Esophagus squamous epithelium (tissue), 5 donors: ENCODE measurements around the gene FHIT. TPM values are rescaled to one million over a fixed set of nuclear protein-coding genes. Genes with fewer than 3 reads are reported as not detected.

Source experiments
- DNase-seq: peaks from one replicate; lab custom pipeline; 2025; lab: John Stamatoyannopoulos, UW
- H3K27ac ChIP-seq, 4 donors: fragments of 200-600 bp; sonication (generic); one replicate each; pipeline ENCODE4 v1.5.1; 2016 to 2019; ENCODE audit warnings: mild to moderate bottlenecking in 1 of 4
- H3K27me3 ChIP-seq, 4 donors: fragments of 200-600 bp; sonication (generic); 1 replicate in 3 of 4; 2 replicates in 1 of 4; pipeline versions ENCODE4 v1.5.1 to v1.6.0; 2017 to 2021; ENCODE audit warnings: antibody characterized with exemption in 1 of 4
- H3K36me3 ChIP-seq, 3 donors: fragments of 200-600 bp; sonication (generic); one replicate each; pipeline ENCODE4 v1.5.1; 2016 to 2019
- H3K4me1 ChIP-seq, 3 donors: fragments of 200-600 bp; sonication (generic); one replicate each; pipeline ENCODE4 v1.5.1; 2017 to 2019
- H3K4me3 ChIP-seq, 4 donors: fragments of 200-600 bp; sonication (generic); 1 replicate in 3 of 4; 2 replicates in 1 of 4; pipeline ENCODE4 v1.5.1; 2016 to 2019; ENCODE audit warnings: mild to moderate bottlenecking in 2 of 4, moderate library complexity in 1 of 4
- H3K9me3 ChIP-seq, 3 donors: fragments of 200-600 bp; sonication (generic); one replicate each; pipeline ENCODE4 v1.5.1; 2016 to 2019
- POLR2A ChIP-seq, 4 donors: fragments of 450-650 bp; IDR thresholded peaks; one replicate each; pipeline ENCODE4 v1.6.1; 2017; ENCODE audit warnings: antibody characterized with exemption in 4 of 4, mild to moderate bottlenecking in 4 of 4, moderate library complexity in 3 of 4
- WGBS, 2 donors: methylation state at CpG; one replicate each; pipeline ENCODE4 v1.1.5; 2018; 5-methylcytosine and 5-hydroxymethylcytosine counted together
- intact Hi-C: fragments of 100-400 bp; cut with DNase I; formaldehyde crosslinking; loops from one replicate; pipeline ENCODE4 v1.15.0; 2022
- total RNA-seq, 4 donors: library from RNA; depleted of rRNA; stranded (reverse); fragments of >200 nt; gene quantifications; one replicate each; pipeline ENCODE4 v1.1.0, GENCODE V29; 2016
- TF ChIP-seq, protein P1 (sequence below), 6 experiments: fragments of 450-650 bp in 4 of 6; fragments of 200-600 bp in 2 of 6; sonication (generic) in 2 of 6; IDR thresholded peaks; one replicate each; pipeline ENCODE4 v1.5.1; 2016 to 2019; ENCODE audit warnings: antibody characterized with exemption in 6 of 6, mild to moderate bottlenecking in 4 of 6, moderate library complexity in 4 of 6
- donor health status: DM: yes; HTN: yes; CAD: no.

Gene FHIT
- total RNA-seq, 4 donors from 2014 or later, result 0.64 to 5.7 (median 3.1) TPM

DNA sequence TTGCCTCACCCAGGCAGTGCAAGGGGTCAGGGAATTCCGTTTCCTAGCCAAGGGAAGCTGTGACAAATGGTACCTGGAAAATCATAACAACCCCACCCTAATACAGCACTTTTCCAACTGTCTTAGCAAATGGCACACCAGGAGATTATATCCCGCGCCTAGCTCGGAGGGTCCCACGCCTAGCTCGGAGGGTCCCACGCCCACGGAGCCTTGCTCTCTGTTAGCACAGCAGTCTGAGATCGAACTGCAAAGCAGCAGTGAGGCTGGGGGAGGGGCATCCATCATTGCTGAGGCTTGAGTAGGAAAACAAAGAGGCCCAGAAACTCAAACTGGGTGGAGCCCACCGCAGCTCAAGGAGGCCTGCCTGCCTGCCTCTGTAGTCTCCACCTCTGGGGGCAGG, 208.1 kb downstream of the FHIT start:
- TF ChIP-seq POLR2A (IDR thresholded peaks at IDR 0.05), result no peak
- TF ChIP-seq, protein P1, sequence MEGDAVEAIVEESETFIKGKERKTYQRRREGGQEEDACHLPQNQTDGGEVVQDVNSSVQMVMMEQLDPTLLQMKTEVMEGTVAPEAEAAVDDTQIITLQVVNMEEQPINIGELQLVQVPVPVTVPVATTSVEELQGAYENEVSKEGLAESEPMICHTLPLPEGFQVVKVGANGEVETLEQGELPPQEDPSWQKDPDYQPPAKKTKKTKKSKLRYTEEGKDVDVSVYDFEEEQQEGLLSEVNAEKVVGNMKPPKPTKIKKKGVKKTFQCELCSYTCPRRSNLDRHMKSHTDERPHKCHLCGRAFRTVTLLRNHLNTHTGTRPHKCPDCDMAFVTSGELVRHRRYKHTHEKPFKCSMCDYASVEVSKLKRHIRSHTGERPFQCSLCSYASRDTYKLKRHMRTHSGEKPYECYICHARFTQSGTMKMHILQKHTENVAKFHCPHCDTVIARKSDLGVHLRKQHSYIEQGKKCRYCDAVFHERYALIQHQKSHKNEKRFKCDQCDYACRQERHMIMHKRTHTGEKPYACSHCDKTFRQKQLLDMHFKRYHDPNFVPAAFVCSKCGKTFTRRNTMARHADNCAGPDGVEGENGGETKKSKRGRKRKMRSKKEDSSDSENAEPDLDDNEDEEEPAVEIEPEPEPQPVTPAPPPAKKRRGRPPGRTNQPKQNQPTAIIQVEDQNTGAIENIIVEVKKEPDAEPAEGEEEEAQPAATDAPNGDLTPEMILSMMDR (IDR thresholded peaks at IDR 0.05), result no peak
- 92 to 94% methylated on average over 2 to 10 of the region's 10 CpGs for WGBS, 2 donors
- H3K27me3 ChIP-seq, result no peaks in the 10 kb centered on the region
- no peak overlapping the region for H3K27ac ChIP-seq
- intact Hi-C loops, result no loop called here
- peaks cover 0 to 30% (median 0%) of the 10 kb centered on the region in 3 donors for H3K9me3 ChIP-seq
- no peak for DNase-seq
- no peaks in the 10 kb centered on the region for H3K36me3 ChIP-seq
- no peaks in the 10 kb centered on the region for H3K4me1 ChIP-seq
- H3K4me3 ChIP-seq, result no peak overlapping the region

DNA sequence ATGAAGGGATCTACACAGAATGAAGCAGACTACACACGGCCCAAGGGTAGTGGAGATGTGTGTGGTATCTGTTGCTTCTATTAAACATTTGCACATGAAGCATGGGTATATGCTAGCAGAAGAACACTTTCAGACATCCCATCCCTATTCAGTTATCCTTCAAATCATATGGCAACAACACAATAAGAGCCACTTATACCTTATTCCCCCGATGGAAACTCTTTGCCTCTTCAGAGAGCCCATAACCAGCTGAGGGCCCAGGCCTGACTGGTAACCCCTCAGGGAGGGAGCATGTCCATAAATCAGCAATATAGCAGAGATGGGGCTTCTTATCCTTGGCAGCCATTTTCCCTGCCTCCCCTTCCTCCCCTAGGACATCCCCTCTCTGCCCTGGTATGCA, 210.6 kb downstream of the FHIT start:
- DNase-seq, result no peak
- peaks cover 0 to 30% (median 0%) of the 10 kb centered on the region in 3 donors for H3K9me3 ChIP-seq
- TF ChIP-seq POLR2A (IDR thresholded peaks at IDR 0.05), result no peak
- TF ChIP-seq, protein P1 (IDR thresholded peaks at IDR 0.05), result no peak
- 93 to 94% methylated on average over 2 of the region's 2 CpGs for WGBS, 2 donors
- intact Hi-C loops, result no loop called here
- no peak overlapping the region for H3K27ac ChIP-seq
- H3K36me3 ChIP-seq, result no peaks in the 10 kb centered on the region
- H3K27me3 ChIP-seq, result no peaks in the 10 kb centered on the region
- H3K4me1 ChIP-seq, result no peaks in the 10 kb centered on the region
- H3K4me3 ChIP-seq, result no peak overlapping the region

DNA sequence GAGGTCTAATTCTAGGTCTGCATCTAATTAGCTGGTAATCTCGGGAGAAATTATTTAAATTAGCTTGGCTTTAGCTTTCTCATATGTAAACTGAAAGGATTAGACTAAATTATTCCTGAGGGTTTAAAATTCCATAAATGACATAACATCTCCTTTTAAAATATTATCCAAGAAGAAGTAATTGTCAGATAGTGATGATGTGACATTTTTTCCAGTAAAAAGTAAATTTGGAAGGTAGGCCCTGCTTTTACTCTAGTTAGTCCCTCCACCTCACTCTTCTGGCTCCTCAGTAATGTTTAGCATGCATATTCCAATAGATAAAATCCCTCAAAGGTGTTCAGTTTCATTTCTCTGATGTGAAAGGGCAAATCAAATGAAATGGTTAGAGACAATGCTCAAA, 215.7 kb downstream of the FHIT start:
- Histone ChIP-seq H3K27ac (no peak overlapping the region), H3K9me3 (peaks cover 0 to under 1% (median 0%) of the 10 kb centered on the region in 3 donors), H3K36me3 (no peaks in the 10 kb centered on the region), H3K27me3 (no peaks in the 10 kb centered on the region), H3K4me1 (no peaks in the 10 kb centered on the region), H3K4me3 (no peak overlapping the region)
- TF ChIP-seq, protein P1 (IDR thresholded peaks at IDR 0.05), result no peak
- no peak for TF ChIP-seq POLR2A (IDR thresholded peaks at IDR 0.05)
- no peak for DNase-seq
- intact Hi-C loops, result no loop called here
- WGBS, 2 donors, result 91 to 96% methylated on average over 1 of the region's 1 CpG

DNA sequence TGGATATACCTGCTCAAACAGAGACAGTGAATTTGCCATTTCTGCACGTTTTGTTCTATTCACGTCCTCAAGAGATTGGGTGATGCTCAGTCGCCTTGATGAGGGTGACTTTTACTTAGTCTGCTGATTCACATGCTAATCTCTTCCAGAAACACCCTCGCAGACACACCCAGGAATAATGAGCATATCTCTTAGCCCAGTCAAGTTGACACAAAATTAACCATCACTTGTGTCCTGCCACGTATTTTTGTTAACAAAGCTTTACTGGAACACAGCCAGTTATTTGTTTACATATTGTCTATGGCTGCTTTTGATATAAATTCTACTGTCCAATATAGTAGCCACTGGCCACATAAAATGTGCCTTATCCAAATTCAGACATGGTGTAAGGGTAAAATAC, 218.3 kb downstream of the FHIT start:
- H3K4me3 ChIP-seq, result no peak overlapping the region
- WGBS, 2 donors, result 67 to 76% methylated on average over 5 of the region's 5 CpGs
- no peaks in the 10 kb centered on the region for H3K27me3 ChIP-seq
- no peaks in the 10 kb centered on the region for H3K4me1 ChIP-seq
- TF ChIP-seq POLR2A (IDR thresholded peaks at IDR 0.05), result no peak
- TF ChIP-seq, protein P1 (IDR thresholded peaks at IDR 0.05), result no peak
- no peaks in the 10 kb centered on the region for H3K36me3 ChIP-seq
- no peak overlapping the region for H3K27ac ChIP-seq
- DNase-seq, result no peak
- intact Hi-C loops, result no loop called here
- H3K9me3 ChIP-seq, result no peaks in the 10 kb centered on the region

DNA sequence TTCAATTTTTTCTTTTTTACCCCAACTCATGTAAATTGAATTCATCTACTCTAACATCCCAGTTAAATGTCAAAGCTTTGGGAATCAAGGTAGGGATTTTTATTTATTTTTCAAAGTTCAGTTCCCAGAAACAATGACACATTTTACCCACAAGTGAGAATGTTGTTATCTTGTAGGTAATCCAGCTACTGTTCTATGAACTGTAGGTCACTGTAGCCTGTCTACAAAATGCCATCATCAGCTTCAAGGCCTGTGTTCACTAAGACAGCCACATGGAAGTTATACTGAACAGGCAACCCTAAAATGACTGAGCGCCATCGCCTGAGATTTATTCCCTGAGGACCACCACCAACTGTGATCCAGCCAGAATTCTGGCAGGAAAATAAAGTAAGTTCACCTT, 219.7 kb downstream of the FHIT start:
- no peaks in the 10 kb centered on the region for H3K36me3 ChIP-seq
- 90 to 95% methylated on average over 2 of the region's 2 CpGs for WGBS, 2 donors
- H3K4me1 ChIP-seq, result no peaks in the 10 kb centered on the region
- TF ChIP-seq POLR2A (IDR thresholded peaks at IDR 0.05), result no peak
- TF ChIP-seq, protein P1 (IDR thresholded peaks at IDR 0.05), result no peak
- H3K9me3 ChIP-seq, result no peaks in the 10 kb centered on the region
- no peak overlapping the region for H3K4me3 ChIP-seq
- intact Hi-C loops, result no loop called here
- no peaks in the 10 kb centered on the region for H3K27me3 ChIP-seq
- H3K27ac ChIP-seq, result no peak overlapping the region
- DNase-seq, result no peak
